ENCODE data around the gene WNK1.

DNA sequence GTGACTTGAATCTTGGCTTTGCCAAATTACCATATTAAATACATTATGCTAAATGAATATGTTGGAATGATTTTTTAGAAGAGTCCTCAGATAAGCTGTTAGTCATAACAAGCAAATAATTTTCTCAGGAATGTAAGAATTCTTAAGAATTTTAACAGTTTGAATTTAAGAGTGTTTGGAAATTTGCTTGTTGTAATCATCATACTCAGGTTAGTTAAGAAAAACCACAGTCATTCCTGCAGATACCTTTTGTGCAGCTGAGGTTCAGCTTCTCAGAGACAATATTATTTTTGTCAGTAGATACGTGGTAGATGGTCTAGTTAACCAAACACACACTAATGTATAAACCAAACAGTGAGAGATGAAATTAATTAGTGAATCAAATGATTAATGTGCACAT, 8.9 kb downstream of the WNK1 start:
- TF ChIP-seq EZH2 (IDR thresholded peaks at IDR 0.05; ENCODE audit: insufficient read depth, poor library complexity, severe bottlenecking) (no peak), EZH2phosphoT487 (IDR thresholded peaks at IDR 0.05; ENCODE audit: insufficient read depth, low read depth) (no peak)
